Fibroblast of lung (primary cell): ENCODE measurements around the gene LHCGR. TPM values are rescaled to one million over a fixed set of nuclear protein-coding genes. Genes with fewer than 3 reads are reported as not detected.
A peak's percentile ranks its signal among the peaks of the same experiment; 100 is the strongest.

Source experiments
- DNase-seq, 2 donors: peaks; one replicate each; pipeline versions ENCODE4 v3.0.0 to v3.0.0-alpha.2; 2010; ENCODE audit warnings: low read depth in 2 of 2
- H2AFZ ChIP-seq: 2 replicates; pipeline ENCODE4 v1.5.1; 2012; ENCODE audit warnings: low read length, control low read depth, inconsistent platforms
- H3K27ac ChIP-seq: 2 replicates; pipeline ENCODE4 v1.5.1; 2011; ENCODE audit warnings: low read length, control low read depth; ENCODE audit not compliant: insufficient read depth
- H3K27me3 ChIP-seq: 2 replicates; pipeline ENCODE4 v1.5.1; 2011; ENCODE audit warnings: mild to moderate bottlenecking, low read length; ENCODE audit not compliant: control insufficient read depth, insufficient read depth
- H3K36me3 ChIP-seq: 2 replicates; pipeline ENCODE4 v1.5.1; 2011; ENCODE audit warnings: low read length; ENCODE audit not compliant: control insufficient read depth, insufficient read depth
- H3K4me1 ChIP-seq: 2 replicates; pipeline ENCODE4 v1.5.1; 2011; ENCODE audit warnings: low read length; ENCODE audit not compliant: control insufficient read depth, insufficient read depth; ENCODE audit errors: extremely low read depth
- H3K4me2 ChIP-seq: 2 replicates; pipeline ENCODE4 v1.5.1; 2011; ENCODE audit warnings: low read length, control low read depth; ENCODE audit not compliant: insufficient read depth; ENCODE audit errors: extremely low read depth
- H3K4me3 ChIP-seq, 4 experiments: fragments of 200-600 bp in 1 of 4; sonication (generic) in 1 of 4; replicated peaks in 1 of 4; 2 replicates each; pipeline ENCODE4 v1.5.1; 2011 to 2016; ENCODE audit warnings: low read length in 4 of 4, low read depth in 3 of 4, mild to moderate bottlenecking in 3 of 4, control low read depth in 2 of 4, inconsistent platforms in 1 of 4, mixed read lengths in 1 of 4; ENCODE audit not compliant: insufficient read depth in 1 of 4; ENCODE audit errors: control extremely low read depth in 1 of 4
- H3K79me2 ChIP-seq: 2 replicates; pipeline ENCODE4 v1.5.1; 2012; ENCODE audit warnings: mild to moderate bottlenecking, low read length, inconsistent platforms; ENCODE audit not compliant: control insufficient read depth, insufficient read depth
- H3K9ac ChIP-seq: 2 replicates; pipeline ENCODE4 v1.5.1; 2011; ENCODE audit warnings: mild to moderate bottlenecking, low read length, control low read depth; ENCODE audit not compliant: insufficient read depth
- H3K9me3 ChIP-seq: 2 replicates; pipeline ENCODE4 v1.5.1; 2012; ENCODE audit warnings: low read depth, low read length; ENCODE audit not compliant: control insufficient read depth, insufficient read depth
- H4K20me1 ChIP-seq: 2 replicates; pipeline ENCODE4 v1.5.1; 2011; ENCODE audit warnings: low read length; ENCODE audit not compliant: control insufficient read depth, insufficient read depth; ENCODE audit errors: extremely low read depth
- CTCF ChIP-seq, 2 donors: IDR thresholded peaks in 1 of 2; conservative IDR thresholded peaks in 1 of 2; 1 replicate in 1 of 2; 2 replicates in 1 of 2; pipeline ENCODE4 v1.5.1; 2011 to 2012; ENCODE audit warnings: low read length in 2 of 2, control low read depth in 1 of 2, inconsistent platforms in 1 of 2, low read depth in 1 of 2, mild to moderate bottlenecking in 1 of 2
- EZH2 ChIP-seq: IDR thresholded peaks from 2 replicates; pipeline ENCODE4 v1.5.1; 2012; ENCODE audit warnings: low read length, control low read depth, mild to moderate bottlenecking; ENCODE audit errors: missing control alignments
- polyA plus RNA-seq, 2 donors: library from polyadenylated mRNA; depleted of rRNA in 1 of 2; stranded (reverse) in 1 of 2; unstranded in 1 of 2; fragments of >200 nt; gene quantifications; 2 replicates each; pipeline ENCODE4 v1.2.1, GENCODE V29; 2011 to 2012; ENCODE audit warnings: missing spikeins in 1 of 2
- total RNA-seq: library from RNA; depleted of rRNA; stranded (reverse); fragments of >200 nt; gene quantifications from 2 replicates; pipeline ENCODE4 v1.2.1, GENCODE V29; 2014

Gene LHCGR
- total and polyA plus RNA-seq, 2 donors (not counting 1 experiment from before 2014, with no cell fraction given): 0.12 TPM; not detected in 1

- H3K27ac ChIP-seq: no peak overlapping the region
- peak in 1 of 2 donors; percentile 92 for DNase-seq
These were observed 61.4 kb downstream of the LHCGR start for GRCh38 chr2:48694149-48694548.

GRCh38 chr2:48693645-48694044 lies 61.9 kb downstream of the LHCGR start:
- Histone ChIP-seq H3K9ac (no peak overlapping the region), H3K27ac (no peak overlapping the region)
- DNase-seq: peak in 1 of 2 donors; percentile 82

More at GRCh38 chr2:48694149-48694548, 61.4 kb downstream of the LHCGR start:
- no peaks in the 10 kb centered on the region for H3K36me3 ChIP-seq
- peaks cover 7% of the 10 kb centered on the region for H3K4me1 ChIP-seq
- H3K9me3 ChIP-seq: no peaks in the 10 kb centered on the region
- no peaks in the 10 kb centered on the region for H4K20me1 ChIP-seq
- no peak overlapping the region for H3K9ac ChIP-seq
- H3K27me3 ChIP-seq: no peaks in the 10 kb centered on the region
- TF ChIP-seq CTCF (conservative IDR thresholded peaks at IDR 0.05 in 1 of 2, IDR thresholded peaks at IDR 0.05 in 1 of 2; ENCODE audit: low read depth in 1 of 2, low read length in 2 of 2) (no peak), EZH2 (no peak)
- no peak overlapping the region for H2AFZ ChIP-seq
- no peak overlapping the region for H3K4me2 ChIP-seq
- H3K79me2 ChIP-seq: no peaks in the 10 kb centered on the region
- H3K4me3 ChIP-seq: no peak overlapping the region

GRCh38 chr2:48693066-48693465 lies 62.5 kb downstream of the LHCGR start:
- TF ChIP-seq EZH2: no peak
- no peak for TF ChIP-seq CTCF (conservative IDR thresholded peaks at IDR 0.05 in 1 of 2, IDR thresholded peaks at IDR 0.05 in 1 of 2; ENCODE audit: low read depth in 1 of 2, low read length in 2 of 2)
- Histone ChIP-seq H3K27me3 (no peaks in the 10 kb centered on the region), H3K9ac (no peak overlapping the region), H3K4me3 (no peak overlapping the region), H3K36me3 (no peaks in the 10 kb centered on the region), H2AFZ (no peak overlapping the region), H3K27ac (no peak overlapping the region), H3K9me3 (no peaks in the 10 kb centered on the region), H3K4me1 (peaks cover 7% of the 10 kb centered on the region), H3K4me2 (no peak overlapping the region), H3K79me2 (no peaks in the 10 kb centered on the region), H4K20me1 (no peaks in the 10 kb centered on the region)
- DNase-seq: peak in 1 of 2 donors; percentile 39

More at GRCh38 chr2:48693645-48694044, 61.9 kb downstream of the LHCGR start:
- H2AFZ ChIP-seq: no peak overlapping the region
- no peaks in the 10 kb centered on the region for H3K36me3 ChIP-seq
- TF ChIP-seq CTCF (conservative IDR thresholded peaks at IDR 0.05 in 1 of 2, IDR thresholded peaks at IDR 0.05 in 1 of 2; ENCODE audit: low read depth in 1 of 2, low read length in 2 of 2) (no peak), EZH2 (no peak)
- no peak overlapping the region for H3K4me2 ChIP-seq
- no peaks in the 10 kb centered on the region for H4K20me1 ChIP-seq
- no peaks in the 10 kb centered on the region for H3K9me3 ChIP-seq
- no peaks in the 10 kb centered on the region for H3K27me3 ChIP-seq
- no peaks in the 10 kb centered on the region for H3K79me2 ChIP-seq
- peaks cover 7% of the 10 kb centered on the region for H3K4me1 ChIP-seq
- H3K4me3 ChIP-seq: no peak overlapping the region
